GM18909 (cell line): ENCODE data around the gene OTOP3.

ENCODE experiments used
- ATAC-seq: cut with Tn5 transposase; IDR thresholded peaks from one replicate; pipeline ENCODE4 v1.9.1; 2021; ENCODE audit warnings: mild to moderate bottlenecking; ENCODE audit not compliant: unreplicated experiment, poor library complexity

OTOP3 gene

DNA sequence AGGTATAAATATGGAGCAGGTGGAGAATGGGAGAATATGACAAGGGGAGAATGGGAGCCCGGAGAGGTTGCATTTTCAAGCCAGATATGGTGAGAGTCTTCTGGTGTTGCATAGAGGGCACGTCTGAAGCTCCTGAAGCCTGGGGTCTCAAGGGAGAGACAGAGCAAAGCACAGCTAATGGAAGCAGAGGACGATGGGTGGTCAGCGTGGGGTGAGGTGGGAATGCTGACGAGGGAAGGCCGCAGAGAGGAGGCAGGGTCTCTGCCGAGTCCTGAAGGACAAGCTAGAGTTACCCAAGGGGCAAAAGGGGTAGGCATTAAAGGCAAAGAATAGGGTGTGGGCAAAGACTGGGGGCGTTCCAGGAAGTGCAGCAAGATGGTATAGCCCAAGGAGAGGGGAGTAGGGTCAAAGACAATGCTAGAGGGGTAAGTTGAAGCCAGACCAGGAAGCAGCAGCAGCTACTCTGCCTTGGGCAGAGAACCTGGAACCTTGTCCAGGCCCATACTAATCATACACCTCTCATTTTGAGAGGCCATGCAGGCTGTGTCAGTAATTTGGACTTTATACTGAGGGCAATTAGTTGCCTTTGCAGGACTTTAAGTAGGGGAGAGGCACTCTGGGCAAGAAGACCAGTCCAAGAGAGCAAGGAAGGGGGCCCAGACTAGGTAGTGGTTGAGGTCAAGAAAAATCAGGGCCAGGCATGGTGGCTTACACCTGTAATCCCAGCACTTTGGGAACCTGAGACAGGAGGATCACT, 2.7 kb downstream of the OTOP3 start:
- no peak for ATAC-seq

DNA sequence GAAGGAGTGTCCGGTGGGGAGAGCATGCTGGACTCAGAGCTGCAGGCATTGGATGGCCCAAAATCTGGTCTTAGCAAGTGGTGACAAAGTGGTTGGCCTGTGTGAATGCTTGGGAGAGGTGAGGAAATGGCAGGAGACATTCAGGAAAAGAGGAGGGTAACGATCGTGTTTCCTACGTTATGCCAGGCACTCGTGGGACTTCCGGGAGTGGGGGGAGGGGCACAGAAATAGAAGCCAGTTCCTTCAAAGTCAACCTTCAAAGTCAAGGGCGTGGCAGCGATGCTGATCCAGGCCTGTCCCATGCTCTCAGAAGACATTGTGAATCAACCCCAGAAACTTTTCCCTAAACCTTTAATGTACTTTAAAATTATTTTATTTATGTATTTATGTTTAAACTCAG, 3.8 kb downstream of the OTOP3 start:
- no peak for ATAC-seq

DNA sequence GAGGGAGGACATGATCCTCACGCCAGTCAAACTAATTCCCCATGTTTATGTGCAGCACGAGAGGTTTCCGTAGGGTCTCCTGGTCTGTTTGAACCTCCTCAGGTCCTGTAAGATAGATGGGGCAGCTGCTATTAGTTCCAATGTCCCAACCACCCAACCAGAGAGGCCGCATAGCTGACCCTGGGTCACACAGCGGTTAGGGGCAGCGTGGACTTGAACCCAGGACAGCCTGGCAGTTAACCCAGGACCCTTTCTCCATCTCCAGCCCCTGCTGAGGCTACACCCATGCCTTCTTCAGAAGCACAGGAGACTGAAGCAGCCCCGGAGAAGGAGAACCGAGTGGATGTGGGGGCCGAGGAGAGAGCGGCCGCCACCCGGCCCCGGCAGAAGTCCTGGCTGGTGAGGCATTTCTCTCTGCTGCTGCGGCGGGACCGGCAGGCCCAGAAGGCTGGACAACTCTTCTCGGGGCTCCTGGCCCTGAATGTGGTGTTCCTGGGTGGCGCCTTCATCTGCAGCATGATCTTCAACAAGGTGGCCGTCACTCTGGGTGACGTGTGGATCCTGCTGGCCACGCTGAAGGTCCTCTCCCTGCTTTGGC, 5.5 kb downstream of the OTOP3 start:
- no peak for ATAC-seq

DNA sequence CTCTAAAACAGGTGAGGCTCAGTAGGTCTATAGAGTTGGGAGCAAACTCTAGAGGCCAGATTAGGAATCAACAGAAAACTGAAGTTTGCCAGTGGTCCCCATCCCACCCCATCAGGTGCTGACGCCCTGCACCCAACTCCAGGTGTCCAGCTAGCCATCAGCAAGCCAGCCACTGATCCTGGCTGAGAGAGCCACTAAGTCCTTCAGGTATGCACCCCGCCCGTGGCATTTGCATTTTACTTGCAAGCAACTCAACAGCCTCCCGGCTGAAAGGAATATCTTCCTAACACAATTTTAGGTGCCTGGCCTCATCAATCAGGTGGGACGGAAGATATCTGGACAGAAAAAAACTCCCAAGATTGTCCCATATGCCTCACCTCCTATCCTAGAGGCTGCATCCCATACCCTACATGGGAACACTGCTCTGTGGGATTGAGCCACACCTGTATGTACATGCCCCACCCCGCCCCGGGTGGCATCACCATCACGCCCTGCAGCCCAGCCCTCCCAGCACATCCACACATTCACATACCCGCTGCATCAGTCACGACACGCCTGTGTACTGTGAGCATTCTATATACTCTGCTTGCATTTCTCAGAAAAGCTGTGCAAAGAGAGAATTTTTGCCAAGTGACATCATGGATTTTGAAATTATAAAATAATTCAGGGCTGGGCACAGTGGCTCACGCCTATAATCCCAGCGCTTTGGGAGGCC, 8.3 kb downstream of the OTOP3 start:
- ATAC-seq, result no peak

DNA sequence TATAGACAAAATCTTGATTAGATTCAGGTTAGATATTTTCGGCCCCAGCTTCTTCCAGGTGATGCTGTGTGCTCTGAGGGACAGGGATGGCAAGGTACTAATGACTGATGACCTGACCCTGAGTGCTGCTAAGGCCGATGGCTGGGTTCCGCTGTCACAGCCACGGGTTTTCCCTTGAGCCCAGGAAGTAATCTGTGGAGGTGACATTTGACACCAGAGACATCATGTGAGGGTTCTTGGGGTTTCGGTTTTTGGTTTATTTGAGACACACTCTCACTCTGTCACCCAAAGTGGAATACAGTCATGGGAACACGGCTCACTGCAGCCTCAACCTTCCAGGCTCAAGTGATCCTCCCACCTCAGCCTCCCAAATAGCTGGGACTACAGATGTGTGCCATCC, 9.8 kb downstream of the OTOP3 start:
- ATAC-seq, result no peak

DNA sequence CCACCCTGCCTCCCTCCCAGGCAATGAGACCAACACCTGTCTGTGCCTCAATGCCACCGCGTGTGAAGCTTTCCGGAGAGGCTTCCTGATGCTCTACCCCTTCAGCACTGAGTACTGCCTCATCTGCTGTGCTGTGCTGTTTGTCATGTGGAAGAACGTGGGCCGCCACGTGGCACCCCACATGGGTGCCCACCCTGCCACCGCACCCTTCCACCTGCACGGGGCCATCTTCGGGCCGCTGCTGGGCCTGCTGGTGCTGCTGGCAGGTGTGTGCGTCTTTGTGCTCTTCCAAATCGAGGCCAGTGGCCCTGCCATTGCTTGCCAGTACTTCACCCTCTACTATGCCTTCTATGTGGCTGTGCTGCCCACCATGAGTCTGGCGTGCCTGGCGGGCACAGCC, 10.9 kb downstream of the OTOP3 start:
- ATAC-seq, result no peak

DNA sequence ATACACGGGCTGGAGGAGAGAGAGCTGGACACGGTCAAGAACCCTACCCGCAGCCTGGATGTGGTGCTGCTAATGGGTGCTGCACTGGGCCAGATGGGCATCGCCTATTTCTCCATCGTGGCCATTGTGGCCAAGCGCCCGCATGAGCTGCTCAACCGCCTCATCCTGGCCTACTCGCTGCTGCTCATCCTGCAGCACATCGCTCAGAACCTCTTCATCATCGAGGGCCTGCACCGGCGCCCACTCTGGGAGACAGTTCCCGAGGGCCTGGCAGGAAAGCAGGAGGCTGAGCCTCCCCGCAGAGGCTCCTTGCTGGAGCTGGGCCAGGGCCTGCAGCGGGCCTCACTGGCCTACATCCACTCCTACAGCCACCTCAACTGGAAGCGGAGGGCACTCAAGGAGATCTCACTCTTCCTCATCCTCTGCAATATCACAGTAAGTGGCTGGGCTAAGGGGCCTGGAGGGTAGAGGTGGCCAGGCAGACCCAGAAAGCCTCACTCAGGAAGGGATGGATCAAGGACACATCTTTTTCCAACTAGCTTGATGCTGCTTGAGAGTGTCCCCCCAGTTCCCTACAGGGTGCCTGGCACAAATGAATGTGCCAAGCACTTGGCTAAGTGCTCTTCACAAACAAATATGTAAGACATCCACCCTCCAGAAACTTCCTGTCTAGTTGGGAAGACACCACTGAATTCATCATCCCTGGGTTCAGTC, 11.5 kb downstream of the OTOP3 start:
- ATAC-seq, result no peak

DNA sequence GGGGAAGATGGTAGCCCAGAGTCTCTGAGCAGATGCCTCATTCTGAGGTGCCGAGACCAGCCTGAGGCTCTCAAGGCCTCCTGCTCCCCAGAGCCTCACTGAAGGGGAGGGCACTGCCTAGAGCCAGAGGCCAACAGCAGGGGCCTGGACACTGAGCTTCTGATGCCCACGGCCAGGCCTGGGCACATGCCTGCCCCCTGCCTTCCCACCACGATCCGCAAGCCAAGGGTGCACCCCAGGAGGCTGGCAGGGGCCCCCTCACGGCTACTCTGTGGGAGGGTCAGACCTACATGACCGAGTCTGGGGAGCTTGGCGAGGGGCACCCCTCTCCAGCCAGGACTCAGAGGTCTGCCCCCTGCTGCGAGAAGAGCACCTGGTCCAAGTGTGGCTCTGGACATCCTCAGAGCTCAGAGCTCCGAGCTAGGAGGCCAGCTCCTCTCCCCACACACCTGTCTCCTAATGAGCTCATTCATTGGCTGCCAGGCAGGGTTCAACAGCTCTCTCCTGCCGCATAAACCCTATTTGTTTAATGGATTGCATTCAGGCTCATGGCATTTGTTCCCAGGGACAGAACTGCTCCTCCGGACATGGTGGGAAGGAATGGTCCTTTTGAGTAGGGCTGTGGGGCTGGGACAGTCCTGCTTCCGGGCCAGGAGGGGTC, 13.9 kb downstream of the OTOP3 start:
- no peak for ATAC-seq

DNA sequence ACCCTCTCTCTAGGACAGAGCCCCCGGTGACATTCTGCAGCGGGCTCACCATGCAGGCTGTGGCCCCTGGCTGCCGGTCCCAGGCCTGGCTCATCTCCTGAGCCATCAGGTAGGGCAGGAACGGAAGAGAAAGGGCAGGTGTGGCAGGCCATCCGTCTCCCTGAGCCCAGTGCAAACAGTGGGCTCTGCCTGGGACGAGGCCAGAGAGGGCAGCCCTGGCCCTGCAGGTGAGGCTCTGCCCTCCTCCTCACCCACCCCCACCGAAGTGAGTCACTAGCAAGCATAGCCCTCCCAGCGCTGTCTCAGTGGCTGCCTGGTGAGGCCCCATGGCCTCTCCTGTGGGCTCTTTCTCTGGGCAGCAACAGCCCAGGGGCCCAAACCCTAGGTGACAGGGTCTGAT, 14.5 kb downstream of the OTOP3 start:
- no peak for ATAC-seq

DNA sequence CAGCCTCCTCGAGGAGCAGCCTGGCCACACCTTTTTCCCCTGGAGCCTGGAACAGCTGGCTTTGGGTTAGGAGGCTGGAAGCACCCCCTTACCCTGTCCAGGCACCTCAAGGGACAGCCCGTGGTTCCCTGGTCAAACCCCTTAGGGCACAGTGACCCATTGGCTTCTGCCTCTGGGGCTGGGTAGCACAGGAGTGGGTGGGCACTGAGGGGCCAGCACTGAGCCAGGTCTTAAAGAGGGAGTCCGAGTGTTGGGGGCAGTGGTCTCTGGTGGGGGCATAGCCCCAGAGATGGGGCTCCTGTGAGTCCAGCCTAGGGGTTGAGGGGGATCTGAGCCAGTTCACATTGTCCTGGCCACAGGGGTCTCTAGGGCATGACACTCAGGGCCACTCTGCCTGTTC, 15.4 kb downstream of the OTOP3 start:
- no peak for ATAC-seq

DNA sequence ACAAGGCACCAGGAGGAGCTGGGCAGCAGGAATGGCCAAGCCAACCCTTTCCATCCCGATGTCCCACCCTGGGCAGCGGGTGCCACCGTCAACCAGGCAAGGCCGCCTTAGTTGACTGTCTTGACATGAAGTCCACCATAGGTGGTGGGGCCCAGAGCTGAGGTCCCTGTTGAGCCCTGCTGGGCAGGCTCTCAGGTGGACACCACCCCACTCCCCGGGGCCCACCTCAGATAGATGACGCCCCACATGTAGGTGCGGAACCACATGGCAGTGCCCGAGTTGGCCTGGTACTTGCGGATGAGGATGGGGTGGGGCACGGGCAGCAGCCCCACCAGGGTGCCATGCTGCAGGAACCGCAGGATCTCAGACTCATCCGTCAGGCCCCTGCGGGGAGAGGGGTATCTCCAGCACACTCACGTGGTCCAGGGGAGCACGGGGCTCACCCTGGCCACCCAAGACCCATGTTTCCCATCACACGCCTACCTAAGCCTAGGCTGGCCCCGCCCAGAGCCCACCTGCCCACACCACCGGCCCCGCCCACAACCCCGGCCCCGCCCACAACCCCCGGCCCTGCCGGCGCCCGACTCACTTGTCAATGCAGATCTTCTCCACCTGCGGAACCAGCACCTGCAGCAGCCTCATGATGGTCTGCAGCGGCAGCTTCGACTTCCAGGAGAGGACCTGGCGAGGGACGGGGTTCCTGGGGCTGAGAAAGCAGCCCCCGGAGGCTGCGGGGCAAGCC, 16.2 kb downstream of the OTOP3 start:
- no peak for ATAC-seq

DNA sequence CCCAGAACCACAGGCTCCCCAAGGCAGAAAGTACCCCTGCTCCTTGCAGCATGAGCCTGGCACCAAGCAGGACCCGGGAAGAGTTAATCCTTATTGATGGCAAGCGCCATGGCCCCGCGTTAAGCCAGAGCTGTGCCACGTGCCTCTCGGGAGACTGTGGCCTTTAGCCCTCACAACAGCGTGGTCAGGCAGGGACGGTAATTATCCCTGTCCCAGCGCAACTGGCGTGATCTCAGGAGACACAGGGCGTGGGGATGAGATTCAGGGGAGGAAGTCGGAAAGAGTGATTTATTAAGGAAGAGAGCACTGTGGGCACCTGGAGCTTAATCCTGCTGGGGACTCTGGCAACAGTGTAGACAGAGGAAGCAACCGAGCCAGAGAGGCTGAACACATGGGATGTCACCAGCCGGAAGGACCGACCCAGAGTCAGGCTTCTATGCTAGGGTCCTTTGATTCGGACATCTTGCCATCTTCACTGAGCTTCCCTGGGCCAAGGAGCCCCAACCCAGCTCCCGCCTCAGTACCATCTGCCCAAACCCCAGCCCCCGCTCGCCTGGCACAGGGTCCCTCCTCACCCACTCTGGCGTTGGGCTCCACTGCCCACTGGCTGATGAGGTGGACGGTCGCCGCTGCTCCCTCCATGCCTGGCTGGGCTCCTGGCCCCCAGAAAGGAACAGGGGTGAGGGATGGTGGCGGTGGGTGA, 16.9 kb downstream of the OTOP3 start:
- no peak for ATAC-seq

DNA sequence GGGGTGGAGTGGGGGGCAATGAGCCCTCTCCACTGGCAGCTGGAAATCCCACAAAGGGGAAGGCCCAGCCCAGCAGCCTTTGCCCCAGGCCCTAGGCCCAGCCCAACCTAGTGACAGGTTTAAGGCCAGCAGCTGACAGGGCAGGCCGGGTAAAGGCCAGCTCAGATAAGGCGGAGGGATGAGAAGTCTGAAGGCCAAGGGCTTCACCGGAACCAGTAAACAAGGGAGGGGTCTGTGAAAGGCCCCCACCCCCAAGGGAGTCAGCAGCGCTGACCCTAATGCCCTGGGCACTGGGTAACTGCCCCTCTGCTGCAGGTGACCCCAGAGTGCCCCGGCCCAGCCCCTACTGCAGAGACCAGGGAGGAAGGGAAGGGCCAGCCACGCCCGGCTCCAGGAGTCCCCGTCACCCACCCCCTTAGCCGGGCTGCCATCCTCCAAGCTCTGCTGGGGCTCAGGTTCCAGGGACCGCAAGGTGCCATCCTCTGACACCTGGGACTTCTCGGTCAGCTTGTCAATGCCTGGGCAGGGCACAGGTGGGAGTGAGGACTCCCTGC, 17.5 kb downstream of the OTOP3 start:
- ATAC-seq, result no peak

DNA sequence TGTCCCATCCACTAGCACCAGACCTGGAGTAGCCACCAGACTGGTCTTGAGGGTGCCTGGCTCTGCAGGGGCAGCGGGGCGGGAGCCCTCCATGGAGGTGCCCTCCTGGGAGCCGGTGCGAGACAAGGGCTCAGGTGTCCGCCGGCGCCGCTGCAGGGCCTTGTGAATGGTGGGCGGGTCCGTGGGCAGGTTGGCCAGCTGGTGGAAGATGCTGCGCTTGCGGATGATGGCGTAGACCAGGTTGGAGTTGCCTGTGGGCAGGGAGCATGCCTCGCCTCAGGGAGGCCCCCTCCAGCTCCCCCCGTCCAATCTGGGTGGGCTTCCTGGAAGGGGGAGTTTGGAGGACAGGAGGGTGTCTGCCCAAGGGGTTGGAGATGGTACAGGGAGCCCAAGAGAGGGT, 18.4 kb downstream of the OTOP3 start:
- ATAC-seq, result no peak

DNA sequence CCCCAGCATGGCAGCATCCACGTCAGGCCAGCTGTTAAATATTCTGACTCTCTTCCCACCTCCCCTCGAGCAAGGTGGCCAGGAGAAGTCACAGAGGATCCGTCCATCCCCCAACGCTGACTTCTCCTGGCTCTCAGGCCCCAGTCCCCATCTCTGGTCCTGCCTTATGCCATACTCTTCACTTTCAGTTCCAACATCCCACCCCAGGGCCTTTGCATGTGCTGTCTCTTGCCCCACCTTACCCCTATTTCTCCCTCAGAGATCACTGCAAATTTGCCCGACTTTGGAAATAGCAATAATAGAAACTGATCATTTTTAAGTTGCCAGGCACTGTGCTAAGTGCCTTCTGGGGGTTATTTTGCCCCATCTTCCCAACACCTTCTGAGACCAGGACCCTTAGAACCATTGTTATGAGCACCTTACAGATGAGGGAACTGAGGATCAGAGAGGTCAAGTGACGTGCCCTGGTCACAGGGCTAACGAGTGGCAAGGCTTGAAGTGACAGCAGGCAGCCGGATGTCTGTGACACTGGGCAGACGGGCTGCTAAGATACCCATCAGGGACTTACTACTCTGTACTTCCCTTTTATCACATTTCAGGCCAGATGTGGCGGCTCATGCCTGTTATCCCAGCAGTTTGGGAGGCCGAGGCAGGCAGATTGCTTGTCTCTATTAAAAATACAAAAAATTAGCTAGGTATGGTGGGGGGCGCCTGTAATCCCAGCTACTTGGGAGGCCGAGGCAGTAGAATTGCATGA, 19.1 kb downstream of the OTOP3 start:
- no peak for ATAC-seq

DNA sequence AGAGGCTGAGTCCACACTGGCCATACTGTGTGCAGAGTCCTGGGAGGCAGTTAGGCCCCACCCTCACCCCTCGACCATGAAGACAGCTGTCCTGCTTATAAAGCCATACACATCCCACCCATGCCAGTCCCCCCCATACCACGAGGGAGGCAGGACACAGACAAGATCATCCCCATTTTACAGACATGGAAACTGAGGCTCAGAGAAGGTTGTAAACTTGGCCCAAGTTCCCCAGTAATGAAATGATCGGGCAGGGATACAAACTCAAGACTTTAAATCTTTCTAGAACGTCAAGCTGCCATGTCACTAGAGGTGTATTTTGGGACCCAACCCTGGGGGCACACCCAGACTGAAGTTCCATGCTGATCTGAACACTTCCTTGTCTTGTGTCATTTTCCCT, 20.4 kb downstream of the OTOP3 start:
- no peak for ATAC-seq

DNA sequence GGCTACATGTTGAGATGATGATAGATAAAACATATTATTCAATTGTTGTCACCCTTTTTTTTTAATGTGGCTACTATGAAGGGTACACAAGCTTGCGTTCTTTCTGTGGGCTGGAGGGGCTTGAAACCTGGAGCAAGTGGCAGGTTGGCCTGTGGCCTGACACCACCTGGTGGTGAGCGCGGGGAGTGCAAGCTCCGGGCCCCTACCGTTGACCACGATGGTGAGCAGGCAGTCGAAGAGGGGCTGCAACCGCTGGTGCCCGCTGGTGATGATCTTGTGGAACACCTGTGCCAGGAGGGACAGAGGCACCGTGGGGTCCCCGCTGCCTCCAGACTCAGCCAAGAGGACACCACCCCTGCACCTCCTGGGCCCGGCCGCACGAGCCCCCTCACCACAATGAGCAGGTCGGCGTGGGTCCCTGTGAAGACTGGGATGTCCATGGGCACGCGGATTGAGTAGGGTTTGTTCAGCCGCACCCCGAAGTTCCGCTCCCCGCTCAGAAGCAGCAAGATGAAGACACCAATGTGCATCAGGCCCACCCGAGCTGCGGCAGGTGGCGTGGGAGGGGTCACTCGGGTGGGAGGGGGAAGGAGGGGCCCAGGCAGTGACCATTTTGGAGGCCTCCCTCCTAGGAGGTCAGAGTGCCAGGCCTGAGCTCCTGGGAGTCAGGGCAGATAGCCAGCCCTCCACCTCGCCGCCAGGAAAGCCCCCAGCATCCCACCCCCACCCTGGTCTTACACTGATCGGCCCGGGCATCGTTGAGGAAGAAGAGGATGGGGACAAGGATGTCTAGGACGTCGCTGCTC, 22.4 kb downstream of the OTOP3 start:
- no peak for ATAC-seq
